ENCODE measurements around the gene POLR3A.

Gene POLR3A

DNA sequence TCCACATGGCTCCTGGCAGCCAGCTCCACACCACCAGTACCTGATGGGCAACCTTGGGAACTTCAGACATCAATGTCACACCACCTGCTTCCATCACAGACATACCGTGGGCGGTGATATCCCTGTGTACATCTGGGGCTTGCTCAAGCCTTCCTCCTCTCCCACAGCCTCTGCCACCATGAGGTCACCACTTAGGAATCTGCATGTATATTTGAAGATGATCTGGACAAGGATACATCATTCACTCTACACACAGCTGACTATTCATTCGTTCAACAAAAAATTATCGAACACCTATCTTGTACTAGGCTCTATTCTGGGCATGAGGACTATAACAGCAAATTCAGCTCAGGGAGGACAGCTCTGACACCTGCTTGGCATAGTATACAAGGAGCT, 109.6 kb downstream of the POLR3A start:
- ChIA-PET CTCF (interaction anchor here (0.9 to 1.3 kb wide), 3 partner anchors 11 to 120 kb away, joined by 3 read pairs; no protein-coding TSS in a partner anchor), POLR2A (no interaction called here)
- H3K4me3 ChIP-seq (ENCODE audit: low read depth, low read length): no peak overlapping the region
- no peak for DNase-seq (ENCODE audit: low read depth, low spot score)
- TF ChIP-seq, protein P1, sequence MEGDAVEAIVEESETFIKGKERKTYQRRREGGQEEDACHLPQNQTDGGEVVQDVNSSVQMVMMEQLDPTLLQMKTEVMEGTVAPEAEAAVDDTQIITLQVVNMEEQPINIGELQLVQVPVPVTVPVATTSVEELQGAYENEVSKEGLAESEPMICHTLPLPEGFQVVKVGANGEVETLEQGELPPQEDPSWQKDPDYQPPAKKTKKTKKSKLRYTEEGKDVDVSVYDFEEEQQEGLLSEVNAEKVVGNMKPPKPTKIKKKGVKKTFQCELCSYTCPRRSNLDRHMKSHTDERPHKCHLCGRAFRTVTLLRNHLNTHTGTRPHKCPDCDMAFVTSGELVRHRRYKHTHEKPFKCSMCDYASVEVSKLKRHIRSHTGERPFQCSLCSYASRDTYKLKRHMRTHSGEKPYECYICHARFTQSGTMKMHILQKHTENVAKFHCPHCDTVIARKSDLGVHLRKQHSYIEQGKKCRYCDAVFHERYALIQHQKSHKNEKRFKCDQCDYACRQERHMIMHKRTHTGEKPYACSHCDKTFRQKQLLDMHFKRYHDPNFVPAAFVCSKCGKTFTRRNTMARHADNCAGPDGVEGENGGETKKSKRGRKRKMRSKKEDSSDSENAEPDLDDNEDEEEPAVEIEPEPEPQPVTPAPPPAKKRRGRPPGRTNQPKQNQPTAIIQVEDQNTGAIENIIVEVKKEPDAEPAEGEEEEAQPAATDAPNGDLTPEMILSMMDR (IDR thresholded peaks at IDR 0.05; ENCODE audit: insufficient read depth, low read length, missing control alignments): no peak
